HG03354 (cell line): Measurements from ENCODE around the gene CPEB3.
"Not testable (repeated sequence)": the region's sequence is repeated elsewhere in the genome, so short reads cannot be mapped to it uniquely, and the experiment has no call there.

Experiments
- ATAC-seq: cut with Tn5 transposase; IDR thresholded peaks from one replicate; pipeline ENCODE4 v1.9.1; 2021; ENCODE audit warnings: mild to moderate bottlenecking; ENCODE audit not compliant: unreplicated experiment, poor library complexity, severe bottlenecking

Gene CPEB3

GRCh38 chr10:92219559-92219958, 71.3 kb downstream of the CPEB3 start:
- ATAC-seq = no peak

- no peak for ATAC-seq
Measured at GRCh38 chr10:92218569-92218968, 72.3 kb downstream of the CPEB3 start.

GRCh38 chr10:92216608-92217007, 74.3 kb downstream of the CPEB3 start:
- ATAC-seq = not testable (repeated sequence)

- not testable (repeated sequence) for ATAC-seq
Measured at GRCh38 chr10:92215222-92215621, 75.7 kb downstream of the CPEB3 start.

- no peak for ATAC-seq
Measured at GRCh38 chr10:92213049-92213448, 77.8 kb downstream of the CPEB3 start.

GRCh38 chr10:92208736-92209135, 82.1 kb downstream of the CPEB3 start:
- no peak for ATAC-seq

GRCh38 chr10:92208157-92208720, 82.6 kb downstream of the CPEB3 start:
- no peak for ATAC-seq

- ATAC-seq = no peak
Measured at GRCh38 chr10:92207061-92207460, 83.8 kb downstream of the CPEB3 start.

- ATAC-seq = no peak
Measured at GRCh38 chr10:92203919-92204623, 86.8 kb downstream of the CPEB3 start.

GRCh38 chr10:92202536-92202935, 88.3 kb downstream of the CPEB3 start:
- no peak for ATAC-seq

GRCh38 chr10:92200564-92200963, 90.3 kb downstream of the CPEB3 start:
- ATAC-seq = no peak

GRCh38 chr10:92187101-92187500, 103.8 kb downstream of the CPEB3 start:
- no peak for ATAC-seq

- ATAC-seq = no peak
Measured at GRCh38 chr10:92184977-92185376, 105.9 kb downstream of the CPEB3 start.

GRCh38 chr10:92183199-92183598, 107.7 kb downstream of the CPEB3 start:
- ATAC-seq = no peak

GRCh38 chr10:92181575-92181974, 109.3 kb downstream of the CPEB3 start:
- no peak for ATAC-seq

- ATAC-seq = no peak
Measured at GRCh38 chr10:92180399-92180798, 110.5 kb downstream of the CPEB3 start.

- no peak for ATAC-seq
Measured at GRCh38 chr10:92177546-92177945, 113.3 kb downstream of the CPEB3 start.

GRCh38 chr10:92175164-92175563, 115.7 kb downstream of the CPEB3 start:
- ATAC-seq = no peak

- ATAC-seq = no peak
Measured at GRCh38 chr10:92173996-92174395, 116.9 kb downstream of the CPEB3 start.

- no peak for ATAC-seq
Measured at GRCh38 chr10:92164036-92164696, 126.7 kb downstream of the CPEB3 start.

- no peak for ATAC-seq
Measured at GRCh38 chr10:92162541-92162940, 128.3 kb downstream of the CPEB3 start.
